H1 (cell line): ENCODE results near the gene CCBE1. TPM values are rescaled to one million over a fixed set of nuclear protein-coding genes. Genes with fewer than 3 reads are reported as not detected.

Experiments used
- CTCF ChIA-PET: fragments of 300-600 bp; sonication (Branson Sonifier 250); formaldehyde crosslinking; loops from one replicate; lab custom pipeline; 2021; ENCODE audit not compliant: partially characterized antibody; lab: Charles Lee
- POLR2A ChIA-PET: fragments of 300-600 bp; sonication (Branson Sonifier 250); formaldehyde crosslinking; loops from one replicate; lab custom pipeline; 2021; ENCODE audit warnings: inconsistent platforms; ENCODE audit not compliant: partially characterized antibody; lab: Charles Lee
- DNase-seq, 2 experiments: peaks; one replicate each; pipeline versions ENCODE4 v3.0.0 to v3.0.0-alpha.2; 2010 to 2022; ENCODE audit warnings: low spot score in 2 of 2, low read depth in 1 of 2, mixed read lengths in 1 of 2
- FAIRE-seq: peaks from 2 replicates; lab custom pipeline; 2011; peaks lifted over from hg19 to GRCh38; lab: Jason Lieb, UNC
- H2AFZ ChIP-seq: 2 replicates; pipeline ENCODE4 v1.8.1; 2012; ENCODE audit warnings: low read length, inconsistent platforms
- H2AK5ac ChIP-seq: 2 replicates; pipeline ENCODE4 v1.6.1; 2013; ENCODE audit warnings: low read depth, low read length
- H2BK120ac ChIP-seq: replicated peaks from 2 replicates; pipeline ENCODE3; 2013; ENCODE audit warnings: low read depth, low read length, inconsistent platforms
- H2BK12ac ChIP-seq: 2 replicates; pipeline ENCODE4 v1.6.1; 2013; ENCODE audit warnings: low read depth, low read length
- H2BK15ac ChIP-seq: 2 replicates; pipeline ENCODE4 v1.6.1; 2013; ENCODE audit warnings: low read length
- H2BK20ac ChIP-seq: 2 replicates; pipeline ENCODE4 v1.6.1; 2013; ENCODE audit warnings: low read length
- H2BK5ac ChIP-seq: 2 replicates; pipeline ENCODE4 v1.6.1; 2013; ENCODE audit warnings: low read depth, low read length
- H3K14ac ChIP-seq: 2 replicates; pipeline ENCODE4 v1.6.1; 2013; ENCODE audit warnings: inconsistent platforms; ENCODE audit not compliant: insufficient read length
- H3K18ac ChIP-seq: 2 replicates; pipeline ENCODE4 v1.6.1; 2013; ENCODE audit warnings: low read length; ENCODE audit errors: extremely low read depth
- H3K23ac ChIP-seq: 2 replicates; pipeline ENCODE4 v1.6.1; 2013; ENCODE audit warnings: inconsistent platforms; ENCODE audit not compliant: insufficient read length
- H3K23me2 ChIP-seq: 2 replicates; pipeline ENCODE4 v1.6.1; 2013; ENCODE audit warnings: low read depth, low read length
- H3K27ac ChIP-seq: 2 replicates; pipeline ENCODE4 v1.6.1; 2011; ENCODE audit warnings: low read depth, low read length, inconsistent platforms
- H3K27me3 ChIP-seq, 4 experiments: replicated peaks in 1 of 4; 1 replicate in 1 of 4; 2 replicates in 3 of 4; pipeline versions ENCODE4 v1.6.1 to v1.8.1; 2011 to 2013; ENCODE audit warnings: low read length in 3 of 4, mild to moderate bottlenecking in 3 of 4, inconsistent platforms in 2 of 4, mixed read lengths in 2 of 4, moderate library complexity in 1 of 4; ENCODE audit not compliant: control insufficient read depth in 3 of 4, insufficient read depth in 3 of 4; ENCODE audit errors: extremely low read depth in 1 of 4
- H3K36me3 ChIP-seq, 4 experiments: 2 replicates each; pipeline versions ENCODE4 v1.6.1 to v1.8.1; 2011 to 2013; ENCODE audit warnings: mild to moderate bottlenecking in 4 of 4, low read length in 3 of 4, moderate library complexity in 2 of 4, control low read depth in 1 of 4, inconsistent platforms in 1 of 4; ENCODE audit not compliant: insufficient read depth in 4 of 4, control insufficient read depth in 2 of 4
- H3K4ac ChIP-seq: replicated peaks from 2 replicates; pipeline ENCODE3; 2013; ENCODE audit warnings: low read length, low read depth, mixed read lengths, inconsistent platforms; ENCODE audit not compliant: insufficient read length
- H3K4me1 ChIP-seq, 4 experiments: replicated peaks in 1 of 4; 1 replicate in 1 of 4; 2 replicates in 3 of 4; pipeline versions ENCODE4 v1.6.1 to v1.8.1; 2011 to 2013; ENCODE audit warnings: low read length in 3 of 4, inconsistent platforms in 2 of 4, mixed read lengths in 1 of 4; ENCODE audit not compliant: insufficient read depth in 4 of 4, control insufficient read depth in 3 of 4
- H3K4me2 ChIP-seq, 2 experiments: 2 replicates each; pipeline versions ENCODE4 v1.6.1 to v1.8.1; 2011 to 2013; ENCODE audit warnings: low read depth in 2 of 2, low read length in 2 of 2, control low read depth in 1 of 2, inconsistent platforms in 1 of 2, mild to moderate bottlenecking in 1 of 2; ENCODE audit not compliant: insufficient read depth in 1 of 2
- H3K4me3 ChIP-seq, 4 experiments: fragments of 200-600, 300-600 bp in 1 of 4; sonication (generic), shearing (Covaris generic), sonication (Bioruptor Twin) in 1 of 4; 2 replicates each; pipeline versions ENCODE4 v1.5.1 to v1.8.1; 2011 to 2016; ENCODE audit warnings: low read length in 4 of 4, low read depth in 3 of 4, control low read depth in 2 of 4, inconsistent platforms in 2 of 4, mild to moderate bottlenecking in 2 of 4, mixed read lengths in 1 of 4, moderate library complexity in 1 of 4; ENCODE audit not compliant: insufficient read depth in 2 of 4; ENCODE audit errors: extremely low read depth in 1 of 4
- H3K56ac ChIP-seq: replicated peaks from 2 replicates; pipeline ENCODE3; 2013; ENCODE audit warnings: low read depth, mild to moderate bottlenecking, mixed read lengths, low read length, inconsistent platforms; ENCODE audit not compliant: insufficient read length
- H3K79me1 ChIP-seq: 2 replicates; pipeline ENCODE4 v1.6.1; 2013; ENCODE audit warnings: low read depth, low read length, control low read depth
- H3K79me2 ChIP-seq, 2 experiments: 2 replicates each; pipeline versions ENCODE4 v1.6.1 to v1.8.1; 2012 to 2013; ENCODE audit warnings: low read length in 2 of 2, mild to moderate bottlenecking in 2 of 2, inconsistent platforms in 1 of 2; ENCODE audit not compliant: insufficient read depth in 2 of 2, control insufficient read depth in 1 of 2
- H3K9ac ChIP-seq, 4 experiments: replicated peaks in 1 of 4; 1 replicate in 1 of 4; 2 replicates in 3 of 4; pipeline versions ENCODE4 v1.6.1 to v1.8.1; 2011 to 2013; ENCODE audit warnings: low read depth in 3 of 4, low read length in 3 of 4, control low read depth in 2 of 4, mild to moderate bottlenecking in 2 of 4, moderate library complexity in 2 of 4, inconsistent platforms in 1 of 4; ENCODE audit errors: extremely low read depth in 1 of 4
- H3K9me3 ChIP-seq, 2 experiments: 2 replicates each; pipeline versions ENCODE4 v1.6.1 to v1.8.1; 2012 to 2013; ENCODE audit warnings: mild to moderate bottlenecking in 2 of 2, moderate library complexity in 2 of 2, control low read depth in 1 of 2, inconsistent platforms in 1 of 2, low read depth in 1 of 2, low read length in 1 of 2, mixed read lengths in 1 of 2; ENCODE audit not compliant: insufficient read depth in 2 of 2
- H4K20me1 ChIP-seq, 2 experiments: replicated peaks in 1 of 2; 2 replicates each; pipeline versions ENCODE3 to v1.8.1; 2011 to 2013; ENCODE audit warnings: inconsistent platforms in 2 of 2, low read length in 2 of 2, mild to moderate bottlenecking in 1 of 2; ENCODE audit not compliant: insufficient read depth in 2 of 2, control insufficient read depth in 1 of 2
- H4K5ac ChIP-seq: 2 replicates; pipeline ENCODE4 v1.6.1; 2013; ENCODE audit warnings: low read length, low read depth, mixed read lengths, inconsistent platforms; ENCODE audit not compliant: insufficient read length
- H4K8ac ChIP-seq: 2 replicates; pipeline ENCODE4 v1.8.0; 2013; ENCODE audit warnings: mild to moderate bottlenecking, moderate library complexity, low read length, inconsistent platforms; ENCODE audit not compliant: insufficient read depth; ENCODE audit errors: extremely low read depth
- H4K91ac ChIP-seq: replicated peaks from 2 replicates; pipeline ENCODE3; 2013; ENCODE audit warnings: low read length, mixed read lengths, inconsistent platforms; ENCODE audit not compliant: insufficient read length
- CBX5 ChIP-seq: fragments of 300-800, 300-1000 bp; sonication (generic); IDR thresholded peaks from 2 replicates; pipeline ENCODE4 v1.7.1; 2016; ENCODE audit warnings: antibody characterized with exemption, low read length, low read depth
- CREB1 ChIP-seq: IDR thresholded peaks from 2 replicates; pipeline ENCODE4 v1.6.1; 2012; ENCODE audit warnings: inconsistent platforms
- JUND ChIP-seq: IDR thresholded peaks from 2 replicates; pipeline ENCODE4 v1.6.1; 2011; ENCODE audit warnings: mild to moderate bottlenecking, improper control_type of control experiment, low read length
- KDM4A ChIP-seq: IDR thresholded peaks from one replicate; pipeline ENCODE4 v1.7.1; 2012; ENCODE audit warnings: low read depth, mild to moderate bottlenecking, moderate library complexity, low read length, inconsistent platforms; ENCODE audit not compliant: severe bottlenecking
- KDM5A ChIP-seq: fragments of 200-600 bp; IDR thresholded peaks from 2 replicates; pipeline ENCODE4 v1.7.1; 2012; ENCODE audit warnings: mild to moderate bottlenecking, low read length, inconsistent platforms, mixed read lengths
- MAFK ChIP-seq: IDR thresholded peaks from 2 replicates; pipeline ENCODE4 v1.6.1; 2012; ENCODE audit warnings: low read depth, mild to moderate bottlenecking, improper control_type of control experiment, low read length
- MAX ChIP-seq: IDR thresholded peaks from 2 replicates; pipeline ENCODE4 v1.6.1; 2012; ENCODE audit warnings: inconsistent platforms
- RFX5 ChIP-seq: IDR thresholded peaks from 2 replicates; pipeline ENCODE4 v1.6.1; 2011; ENCODE audit warnings: low read depth, low read length, improper control_type of control experiment, borderline replicate concordance
- SIRT6 ChIP-seq: IDR thresholded peaks from one replicate; pipeline ENCODE4 v1.7.1; 2012; ENCODE audit warnings: low read length, inconsistent platforms
- SIX5 ChIP-seq: IDR thresholded peaks from 2 replicates; pipeline ENCODE4 v1.6.1; 2011; ENCODE audit warnings: mild to moderate bottlenecking, low read depth, low read length
- SUZ12 ChIP-seq: fragments of 200-600 bp; sonication (generic); IDR thresholded peaks from 2 replicates; pipeline ENCODE4 v1.6.1; 2012; ENCODE audit warnings: mild to moderate bottlenecking, inconsistent platforms, low read length, moderate library complexity, mixed read lengths
- TAF7 ChIP-seq: optimal IDR thresholded peaks from 2 replicates; pipeline ENCODE3; 2011; ENCODE audit warnings: low read depth, mild to moderate bottlenecking, inconsistent platforms, low read length, moderate library complexity, borderline replicate concordance
- TBP ChIP-seq: IDR thresholded peaks from 2 replicates; pipeline ENCODE4 v1.6.1; 2011; ENCODE audit warnings: low read depth, low read length, improper control_type of control experiment
- WGBS, 2 experiments: shearing (Covaris generic) in 1 of 2; methylation state at CpG; one replicate each; pipeline versions ENCODE4 v1.1.6 to v1.1.7; 2013 to 2015; ENCODE audit warnings: low lambda C conversion rate in 2 of 2, mixed read lengths in 2 of 2, inconsistent platforms in 1 of 2, low coverage in 1 of 2, missing lambda C conversion rate in 1 of 2; ENCODE audit not compliant: insufficient replicate concordance in 2 of 2, insufficient coverage in 1 of 2, insufficient read length in 1 of 2; ENCODE audit errors: extremely low coverage in 1 of 2, missing lambda C conversion rate in 1 of 2; 5-methylcytosine and 5-hydroxymethylcytosine counted together
- polyA plus RNA-seq, 7 experiments: library from polyadenylated mRNA; depleted of rRNA in 3 of 7; stranded (reverse) in 5 of 7; unstranded in 2 of 7; fragments of >200 nt in 5 of 7; fragments of 200-250 nt in 2 of 7; gene quantifications; 1 replicate in 5 of 7; 2 replicates in 1 of 7; 4 replicates in 1 of 7; pipeline versions ENCODE4 v1.2.1 to v1.2.3, GENCODE V29; 2011 to 2013; ENCODE audit warnings: missing spikeins in 2 of 7, mixed read lengths in 2 of 7
- total RNA-seq: library from RNA; stranded (reverse); fragmentation: NEBNext Ultra II Directional; extraction: Animal tissue kit (Norgen Biotek cat#: 25700); gene quantifications from 2 replicates; pipeline ENCODE4 v1.2.1, GENCODE V29; 2021
- TF ChIP-seq, protein P1 (sequence below): IDR thresholded peaks from 2 replicates; pipeline ENCODE4 v1.6.1; 2012; ENCODE audit warnings: low read length, inconsistent platforms

Gene CCBE1
- total and polyA plus RNA-seq, 2 of the 8 experiments (the other 6 are each of a cell fraction or from before 2014, with no cell fraction given): 2.1 to 2.6 TPM

DNA sequence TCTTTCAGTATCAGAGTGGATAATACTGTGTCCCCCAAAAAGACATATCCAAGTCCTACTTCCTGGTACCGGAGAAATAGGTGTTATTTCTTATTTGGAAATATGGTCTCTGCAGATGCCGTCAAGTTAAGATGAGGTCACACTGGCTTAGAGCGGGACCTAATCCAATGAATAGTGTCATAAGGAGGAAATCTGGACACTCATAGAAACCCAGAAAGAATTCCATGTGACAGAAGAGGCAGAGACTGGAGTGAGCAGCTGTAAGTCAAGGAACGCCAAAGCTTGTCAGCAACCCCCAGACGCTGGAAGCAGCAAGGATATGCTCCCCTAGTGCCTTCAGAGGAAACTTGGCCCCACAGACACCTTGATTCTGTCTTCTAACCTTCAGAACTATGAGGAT, 69.8 kb downstream of the CCBE1 start:
- no peak overlapping the region for H3K4ac ChIP-seq
- H2AK5ac ChIP-seq: no peak overlapping the region
- H2BK12ac ChIP-seq: no peak overlapping the region
- H3K9me3 ChIP-seq: no peaks in the 10 kb centered on the region; a peak in 1 of 4 replicates
- no peaks in the 10 kb centered on the region for H3K23me2 ChIP-seq
- H3K36me3 ChIP-seq: no peaks in the 10 kb centered on the region
- ChIA-PET POLR2A (no interaction called here), CTCF (interaction anchor here (0.6 to 1.7 kb wide), 6 partner anchors 9 to 196 kb away, joined by 3 to 11 read pairs (median 4); partner anchors contain the start of gene CCBE1)
- H4K8ac ChIP-seq: no peak overlapping the region
- WGBS, 2 experiments: 93% methylated on average over 5 of the region's 5 CpGs; no CpG with 5 or more reads in 1 of the 2 experiments
- no peak overlapping the region for H3K18ac ChIP-seq
- no peak overlapping the region for H3K27ac ChIP-seq
- H2AFZ ChIP-seq: no peak overlapping the region
- no peaks in the 10 kb centered on the region for H3K27me3 ChIP-seq
- H2BK120ac ChIP-seq: no peak overlapping the region
- H4K5ac ChIP-seq: no peak overlapping the region
- no peak overlapping the region for H3K23ac ChIP-seq
- no peak overlapping the region for H3K56ac ChIP-seq
- DNase-seq (no peak), FAIRE-seq (no peak)
- no peak overlapping the region for H2BK15ac ChIP-seq
- no peaks in the 10 kb centered on the region for H3K79me1 ChIP-seq
- no peaks in the 10 kb centered on the region for H3K79me2 ChIP-seq
- H2BK5ac ChIP-seq: no peak overlapping the region
- no peak overlapping the region for H3K9ac ChIP-seq
- H3K14ac ChIP-seq: no peak overlapping the region
- no peak overlapping the region for H2BK20ac ChIP-seq
- no peak overlapping the region for H3K4me2 ChIP-seq
- no peak overlapping the region for H4K91ac ChIP-seq
- no peaks in the 10 kb centered on the region for H3K4me1 ChIP-seq
- H4K20me1 ChIP-seq: no peaks in the 10 kb centered on the region
- H3K4me3 ChIP-seq: no peak overlapping the region
- TF ChIP-seq SIRT6 (no peak), SIX5 (no peak), RFX5 (no peak), KDM5A (no peak), MAFK (no peak), CREB1 (no peak), KDM4A (no peak), TAF7 (no peak), TBP (no peak), MAX (no peak), JUND (no peak), CBX5 (no peak), SUZ12 (no peak)
- TF ChIP-seq, protein P1, sequence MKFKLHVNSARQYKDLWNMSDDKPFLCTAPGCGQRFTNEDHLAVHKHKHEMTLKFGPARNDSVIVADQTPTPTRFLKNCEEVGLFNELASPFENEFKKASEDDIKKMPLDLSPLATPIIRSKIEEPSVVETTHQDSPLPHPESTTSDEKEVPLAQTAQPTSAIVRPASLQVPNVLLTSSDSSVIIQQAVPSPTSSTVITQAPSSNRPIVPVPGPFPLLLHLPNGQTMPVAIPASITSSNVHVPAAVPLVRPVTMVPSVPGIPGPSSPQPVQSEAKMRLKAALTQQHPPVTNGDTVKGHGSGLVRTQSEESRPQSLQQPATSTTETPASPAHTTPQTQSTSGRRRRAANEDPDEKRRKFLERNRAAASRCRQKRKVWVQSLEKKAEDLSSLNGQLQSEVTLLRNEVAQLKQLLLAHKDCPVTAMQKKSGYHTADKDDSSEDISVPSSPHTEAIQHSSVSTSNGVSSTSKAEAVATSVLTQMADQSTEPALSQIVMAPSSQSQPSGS: no peak
